SIG-M5 treated with dmso at 0.1 percent for 504 hours (cell line): ENCODE results near the gene DCANP1.

ENCODE experiments used
- DNase-seq: peaks from one replicate; lab custom pipeline; 2025; ENCODE audit not compliant: unreplicated experiment; lab: John Stamatoyannopoulos, UW

The DCANP1 gene

DNA sequence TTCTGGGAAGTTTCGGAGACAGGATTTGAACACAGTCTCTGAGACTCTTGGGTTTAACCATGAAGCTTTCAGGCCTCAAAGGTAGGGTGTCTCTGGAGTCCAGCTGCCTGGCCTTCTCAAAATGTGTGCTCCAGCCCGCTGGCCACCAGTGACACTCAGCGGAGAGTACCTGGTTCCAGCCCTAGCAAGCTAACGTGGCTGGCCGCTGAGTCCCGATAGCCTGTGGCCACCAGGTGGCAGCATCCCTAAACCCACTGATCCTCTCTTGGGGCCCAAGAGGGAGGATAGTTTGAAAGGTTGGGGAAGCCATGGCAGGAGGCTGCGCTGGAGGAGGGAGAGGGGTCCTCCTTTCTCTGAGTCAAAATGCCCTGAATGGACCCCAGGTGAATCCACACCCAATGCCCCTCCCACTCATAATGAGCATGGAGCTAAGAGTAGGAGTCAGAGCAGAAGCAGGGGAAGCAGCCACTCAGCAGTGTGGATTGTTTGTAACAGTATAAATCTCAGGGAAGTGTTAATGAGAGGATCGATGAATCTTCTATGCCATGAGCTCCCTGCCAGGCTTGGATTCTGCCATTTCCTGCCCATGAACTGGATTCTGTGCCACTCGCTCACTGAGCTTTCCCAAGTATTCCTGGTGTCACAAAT is 10.4 kb upstream of the DCANP1 start:
- DNase-seq: peak; percentile 77

DNA sequence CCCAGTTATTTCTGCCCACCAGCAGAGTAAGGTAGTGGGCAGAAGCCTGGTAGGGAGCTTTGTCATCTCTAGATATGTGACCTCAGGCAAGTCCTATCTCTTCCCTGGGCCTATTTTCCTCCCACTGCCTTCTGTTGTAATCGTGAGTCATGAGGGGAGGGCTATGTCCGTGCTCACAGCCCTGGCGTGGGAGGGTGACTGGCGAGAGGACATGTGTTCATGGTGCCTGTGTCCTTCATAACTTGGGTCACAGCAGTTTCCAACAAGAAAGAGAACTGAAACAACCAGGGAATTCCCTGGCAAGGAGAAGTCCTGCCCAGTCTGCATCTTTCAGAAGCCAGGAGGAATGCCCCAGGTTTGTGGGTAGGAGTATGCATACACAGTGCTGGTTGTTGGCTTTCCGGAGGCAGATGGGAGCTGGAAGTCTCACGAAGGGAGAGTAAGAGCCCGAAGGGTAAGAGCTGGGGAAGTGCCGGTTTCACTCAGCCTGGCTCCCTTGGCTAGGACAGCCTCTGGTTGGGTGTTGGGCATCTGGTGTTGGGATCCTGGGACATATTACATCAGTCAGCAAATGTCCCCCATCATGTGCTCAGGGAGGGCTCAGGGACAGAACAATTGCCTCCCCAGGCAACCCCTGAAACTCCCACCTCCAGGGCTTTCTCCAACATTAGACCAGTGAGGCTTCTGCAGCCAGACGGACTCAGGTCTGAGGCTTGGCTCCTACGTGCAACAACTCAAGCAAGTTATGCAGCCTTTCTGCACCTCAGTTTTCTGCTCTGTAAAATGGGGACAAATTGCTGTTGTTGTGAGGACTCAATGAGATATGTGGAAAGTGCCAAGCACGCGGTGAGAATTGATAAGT is 9.3 kb upstream of the DCANP1 start:
- DNase-seq: peak; percentile 89

DNA sequence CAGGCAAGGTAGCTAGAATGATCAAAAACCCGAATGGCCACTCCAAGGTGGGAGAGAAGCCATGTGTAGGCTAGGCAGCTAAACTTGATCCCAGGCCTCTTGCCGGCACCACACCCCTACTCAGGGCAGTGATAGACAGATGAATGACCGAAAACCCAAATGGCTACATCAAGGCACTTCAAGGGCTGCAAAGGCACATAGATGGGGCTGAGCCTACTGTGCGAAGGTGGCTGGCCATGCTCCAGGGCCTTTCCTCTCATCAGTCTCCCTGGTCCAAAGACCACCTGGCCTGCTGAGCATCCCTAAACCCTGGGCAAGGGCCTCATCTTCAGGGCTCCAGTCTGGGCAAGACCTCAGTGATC is 8.7 kb upstream of the DCANP1 start:
- no peak for DNase-seq

DNA sequence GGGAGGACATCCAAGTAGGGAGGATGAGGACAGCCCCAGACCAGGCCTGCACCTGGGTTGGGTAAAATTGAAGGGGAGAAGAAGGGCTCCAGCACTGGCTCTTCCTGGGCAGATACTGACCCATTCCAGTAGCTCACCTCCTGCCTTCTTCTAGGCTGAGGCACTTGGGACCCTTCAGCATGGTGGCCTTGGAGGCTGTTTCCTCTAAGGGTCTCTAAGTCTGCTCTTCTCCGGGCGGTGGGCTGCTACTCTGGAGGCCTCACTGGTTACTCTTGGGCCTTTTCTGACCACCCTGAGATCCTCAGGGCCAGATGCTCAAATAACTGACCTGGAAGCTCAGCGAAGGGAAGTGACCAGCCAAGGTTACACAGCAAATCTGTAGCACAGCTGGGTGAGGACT is 7.8 kb upstream of the DCANP1 start:
- no peak for DNase-seq

DNA sequence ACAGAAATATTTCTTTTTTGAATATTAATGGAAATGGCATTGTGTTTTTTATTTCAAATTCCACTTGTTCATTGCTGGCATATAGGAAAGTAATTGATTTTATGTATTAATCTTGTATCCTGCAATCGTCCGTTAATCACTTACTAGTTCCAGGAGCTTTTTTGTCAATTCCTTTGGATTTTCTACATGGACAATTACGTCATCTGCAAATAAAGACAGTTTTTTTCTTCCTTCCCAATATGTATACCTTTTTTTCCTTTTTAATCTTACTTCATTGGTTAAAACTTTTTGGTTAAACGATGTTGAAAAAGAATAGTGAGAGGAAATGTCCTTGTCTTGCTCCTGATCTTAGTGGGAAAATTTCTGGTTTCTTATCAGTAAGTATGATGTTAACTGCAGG is 6.5 kb upstream of the DCANP1 start:
- no peak for DNase-seq

DNA sequence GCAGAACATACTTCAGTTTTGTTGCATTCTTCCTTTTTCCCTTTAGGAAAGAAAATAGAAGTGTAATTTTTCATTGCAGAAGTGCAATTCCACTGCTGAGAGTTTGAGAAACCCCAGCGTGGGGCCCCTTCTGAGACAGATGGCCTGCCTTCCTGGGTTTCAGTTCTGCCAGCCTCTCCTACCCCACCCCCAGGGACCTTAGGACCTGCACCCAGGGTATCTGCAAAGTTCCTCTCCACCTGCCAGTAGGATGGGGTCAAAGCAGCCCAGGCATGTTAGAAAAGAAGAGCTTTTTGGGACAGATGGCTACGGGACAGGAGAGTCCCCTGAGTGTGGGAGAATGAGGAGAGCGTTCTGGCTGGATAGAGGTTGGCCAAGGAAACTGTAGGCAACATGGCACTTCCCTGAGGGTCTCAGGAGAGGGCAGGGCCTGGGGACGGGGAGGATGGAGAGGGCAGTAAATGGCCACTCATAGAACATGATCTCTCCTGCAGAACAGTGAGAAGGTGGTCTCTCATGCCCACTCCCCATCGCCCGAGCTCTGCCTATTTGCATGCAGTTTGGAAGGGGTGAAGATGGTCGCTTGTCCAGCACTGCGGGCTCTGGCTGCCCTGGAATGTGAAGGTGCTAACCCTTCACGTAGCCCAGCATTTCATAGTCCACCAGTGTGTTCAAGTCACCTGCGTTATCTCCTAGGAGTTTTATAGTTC is 5.3 kb upstream of the DCANP1 start, which contains the start of gene TIFAB:
Gene TIFAB (minus strand): TSS at position 31 of the 710 bp plus-strand sequence. CDS start 2,412 bp downstream, outside the sequence.
- DNase-seq: peak; percentile 63

DNA sequence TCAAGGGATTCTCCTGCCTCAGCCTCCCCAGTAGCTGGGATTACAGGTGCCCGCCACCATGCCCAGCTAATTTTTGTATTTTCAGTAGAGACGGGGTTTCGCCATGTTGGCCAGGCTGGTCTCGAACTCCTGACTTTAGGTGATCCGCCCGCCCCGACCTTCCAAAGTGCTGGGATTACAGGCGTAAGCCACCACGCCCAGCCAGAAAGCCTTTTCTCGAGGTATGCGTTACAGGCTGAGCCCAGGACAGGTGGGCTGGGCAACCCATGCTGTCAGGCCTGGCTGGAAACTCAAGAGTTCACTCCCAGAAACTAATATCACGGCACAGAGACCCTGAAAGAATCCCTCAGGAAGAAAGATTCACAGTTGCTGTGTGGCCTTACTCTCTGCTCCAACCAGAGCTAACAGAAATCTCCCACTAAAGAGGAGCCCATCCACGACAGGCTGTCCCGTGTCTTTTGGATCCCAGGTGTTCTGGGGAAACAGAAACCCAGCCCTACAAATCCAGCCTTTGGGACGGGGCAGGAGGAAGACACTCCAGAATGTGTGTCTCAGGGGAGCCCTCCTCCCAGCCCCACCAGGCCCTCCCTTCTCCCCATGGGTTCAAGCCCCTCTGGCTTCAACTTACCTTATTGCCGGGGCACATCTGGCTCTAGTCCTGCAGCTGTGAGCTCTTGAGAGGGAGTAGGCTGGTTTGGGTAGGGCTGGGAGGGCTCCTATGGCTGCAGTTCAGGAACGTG is 4.6 kb upstream of the DCANP1 start:
- no peak for DNase-seq

DNA sequence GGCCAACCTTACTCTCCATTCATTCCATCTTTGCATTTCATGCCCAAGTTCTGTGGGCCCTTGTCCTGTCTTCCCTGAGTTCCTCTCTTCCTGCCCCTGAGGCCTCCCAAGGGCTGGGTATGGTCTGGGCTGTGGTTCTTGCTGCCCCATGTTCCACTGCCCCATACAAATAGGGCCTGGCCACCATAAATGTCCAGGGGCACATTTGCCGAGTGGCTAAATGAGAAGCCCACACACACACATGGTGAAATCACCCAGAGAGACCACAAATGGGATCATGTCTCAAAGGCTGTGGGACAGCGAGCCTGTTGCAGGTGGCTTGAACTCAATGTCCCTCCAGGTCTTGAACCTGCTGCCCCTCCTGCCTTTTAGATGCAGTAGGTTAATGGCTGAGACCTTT is 3.8 kb upstream of the DCANP1 start:
- no peak for DNase-seq

DNA sequence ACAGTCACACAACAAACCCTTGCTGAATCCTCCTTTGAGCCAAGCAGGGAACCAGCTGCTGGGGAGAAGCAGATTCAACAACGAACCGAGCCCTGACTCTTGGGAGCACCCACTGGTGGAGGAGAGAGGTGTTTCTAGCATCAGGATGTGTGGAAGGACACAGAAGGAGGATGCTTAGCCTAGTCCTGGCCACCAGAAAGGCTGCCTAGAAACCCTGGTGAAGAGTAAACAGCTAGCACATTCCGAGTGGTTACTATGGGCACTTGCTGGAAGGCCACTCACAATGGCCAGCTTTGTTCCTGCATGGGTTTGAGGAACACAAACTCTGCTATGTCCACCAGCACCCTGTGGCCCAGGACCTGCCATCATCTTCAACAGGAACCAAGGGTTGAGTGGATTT is 3.2 kb upstream of the DCANP1 start:
- no peak for DNase-seq

DNA sequence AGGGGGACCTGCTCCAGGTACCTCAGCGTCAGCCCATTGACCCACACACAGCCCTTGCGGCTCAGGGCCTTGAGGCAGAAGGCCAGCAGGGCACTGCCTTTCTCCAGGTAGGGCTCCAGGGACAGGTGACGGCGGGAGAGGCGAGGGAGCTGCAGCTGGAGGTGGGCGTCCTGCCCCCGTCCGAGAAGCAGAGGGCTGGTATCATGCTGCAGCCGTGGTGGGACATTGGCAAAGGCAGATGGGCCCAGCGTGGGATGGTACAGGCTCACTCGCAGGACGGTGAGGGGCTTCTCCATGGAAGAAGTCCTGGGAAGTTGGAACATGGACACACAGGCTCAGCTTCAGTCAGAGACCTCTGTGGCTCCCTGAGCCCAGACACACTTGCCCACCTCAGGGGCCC is 2.5 kb upstream of the DCANP1 start:
- DNase-seq: no peak

DNA sequence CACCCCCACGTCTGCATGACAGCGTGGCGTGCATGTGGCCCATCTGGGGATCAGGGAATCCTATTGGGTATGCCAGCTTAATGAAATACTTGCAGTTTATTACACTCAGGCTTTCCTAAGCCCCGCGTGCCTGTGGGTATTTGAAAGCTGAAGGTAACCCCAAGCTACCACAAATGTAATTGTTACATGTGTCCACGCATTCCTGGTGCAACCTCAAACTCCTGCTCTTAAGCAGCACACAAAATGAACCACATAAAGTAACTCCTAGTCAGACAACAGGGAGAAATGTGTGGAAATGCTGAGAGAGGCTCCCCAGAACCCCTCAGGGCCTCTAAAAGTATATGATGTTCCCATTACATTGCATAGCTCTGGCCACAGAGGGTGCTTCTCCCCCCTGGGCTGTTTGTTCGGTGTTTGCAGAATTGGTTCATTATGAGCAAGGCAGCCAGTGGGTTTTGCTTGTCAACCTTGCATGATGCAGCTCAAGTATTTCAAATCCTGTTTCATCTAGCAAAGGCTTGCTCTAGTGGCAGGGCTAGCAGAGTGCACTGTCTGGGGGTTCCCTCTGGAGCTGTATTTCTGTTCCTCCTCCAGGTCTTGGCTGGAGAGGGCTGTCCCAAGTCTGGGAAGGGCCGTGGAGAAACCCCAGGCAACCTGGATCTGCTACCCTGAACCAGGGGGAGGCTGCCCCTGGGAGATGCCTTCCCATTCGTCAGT is 1.8 kb upstream of the DCANP1 start:
- no peak for DNase-seq

DNA sequence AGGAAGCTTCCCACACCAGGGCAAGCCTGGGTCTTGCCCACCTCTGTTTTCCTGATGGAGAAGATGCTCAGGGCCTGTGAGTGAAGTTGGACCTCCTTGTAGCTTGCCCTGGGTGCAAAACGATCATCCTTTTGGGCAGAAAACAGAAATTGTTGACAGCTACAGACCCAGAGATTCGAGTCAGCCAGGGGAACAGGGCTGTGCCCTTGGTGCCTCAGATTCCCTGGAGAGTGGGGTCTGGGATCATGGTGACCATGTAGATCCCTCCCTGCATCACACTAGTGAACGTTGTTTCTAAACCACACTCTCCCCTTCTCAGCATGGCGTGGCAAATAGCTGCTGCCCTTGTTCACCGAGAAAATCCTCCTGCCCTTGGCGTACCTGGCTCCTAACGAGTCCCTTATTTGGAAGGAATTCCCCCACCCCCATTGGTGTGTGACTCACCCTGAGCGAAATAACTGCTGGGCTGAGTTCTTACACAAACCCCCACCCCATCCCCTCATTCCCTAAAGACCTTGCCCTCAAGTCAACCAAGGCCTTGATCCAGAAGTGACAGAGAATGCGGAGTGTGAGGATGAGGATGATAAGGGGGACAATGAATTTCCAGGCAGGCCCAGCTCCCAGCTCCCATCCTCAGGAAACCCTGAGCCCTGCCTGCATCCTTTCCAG is 1.1 kb upstream of the DCANP1 start:
- no peak for DNase-seq

DNA sequence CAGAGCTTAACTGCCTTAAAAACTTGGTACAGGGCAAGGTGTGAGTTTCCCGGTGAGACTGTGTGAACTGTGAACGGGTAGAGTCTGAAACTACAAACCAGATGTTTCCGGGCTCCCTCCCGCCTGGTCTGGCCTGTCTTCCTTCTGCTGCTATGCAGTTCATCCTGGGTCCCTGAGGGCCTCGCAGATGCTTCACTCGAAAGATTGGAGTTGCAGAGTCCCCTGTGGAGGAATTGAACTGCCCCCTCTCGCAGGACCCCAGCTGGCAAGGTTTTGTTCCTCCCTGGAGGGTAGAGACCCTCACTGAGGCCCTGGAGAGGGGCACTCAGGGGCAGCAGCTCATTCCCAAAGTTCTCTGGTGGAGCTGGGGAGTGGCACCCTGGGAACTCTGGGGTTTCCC is 533 bp downstream of the DCANP1 start:
- no peak for DNase-seq

DNA sequence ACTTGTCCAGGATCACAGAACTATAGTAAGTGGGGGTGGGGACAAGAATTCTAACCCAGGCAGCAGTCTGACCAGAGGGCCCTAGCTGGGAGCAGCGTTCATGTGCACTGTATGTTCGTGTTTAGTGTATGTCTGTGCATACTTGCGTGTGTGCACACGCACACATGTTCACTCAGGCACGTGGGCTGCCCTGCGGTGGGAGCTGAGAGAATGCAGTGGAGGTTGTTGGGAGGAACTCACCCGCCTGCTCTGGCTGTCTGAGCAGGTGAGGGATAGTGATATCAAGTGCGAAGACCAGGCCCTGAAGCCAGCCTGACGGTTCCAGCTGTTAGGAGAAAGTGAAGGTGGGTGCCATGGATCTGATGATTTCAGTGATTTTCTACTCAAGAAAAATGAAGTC is 942 bp downstream of the DCANP1 start:
- no peak for DNase-seq

DNA sequence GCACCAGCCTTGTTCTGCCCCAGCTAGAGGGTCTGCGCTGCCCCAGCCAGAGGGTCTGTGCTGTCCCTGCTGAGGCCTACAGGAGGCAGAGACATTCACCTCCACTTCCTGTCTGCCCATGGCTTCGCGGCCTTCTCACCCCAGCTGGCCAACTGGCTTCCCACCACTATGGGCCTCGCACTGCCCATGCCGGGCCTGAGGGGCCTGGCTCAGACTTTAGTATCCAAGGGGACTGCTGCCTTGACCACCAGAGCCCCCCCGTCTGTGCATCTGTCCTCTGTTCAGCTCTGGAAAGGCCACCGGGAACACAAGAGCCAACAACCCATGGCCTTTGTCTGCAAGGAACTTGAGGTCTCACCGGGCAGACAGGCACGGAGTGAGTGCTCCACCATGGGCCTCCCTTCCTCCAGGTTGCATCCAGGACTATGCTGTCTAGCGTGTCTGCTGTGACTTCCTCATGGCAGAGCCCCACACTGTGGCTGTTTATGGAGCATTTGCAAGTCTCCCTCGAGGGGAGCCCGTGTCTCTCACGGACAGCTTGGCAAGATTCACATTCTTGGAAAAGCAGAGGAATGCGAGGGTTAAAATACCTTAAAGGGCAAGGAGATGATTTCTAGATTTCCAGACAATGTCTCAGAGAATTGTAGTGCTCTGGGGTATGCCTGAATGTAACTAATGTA is 1.7 kb downstream of the DCANP1 start:
- no peak for DNase-seq

DNA sequence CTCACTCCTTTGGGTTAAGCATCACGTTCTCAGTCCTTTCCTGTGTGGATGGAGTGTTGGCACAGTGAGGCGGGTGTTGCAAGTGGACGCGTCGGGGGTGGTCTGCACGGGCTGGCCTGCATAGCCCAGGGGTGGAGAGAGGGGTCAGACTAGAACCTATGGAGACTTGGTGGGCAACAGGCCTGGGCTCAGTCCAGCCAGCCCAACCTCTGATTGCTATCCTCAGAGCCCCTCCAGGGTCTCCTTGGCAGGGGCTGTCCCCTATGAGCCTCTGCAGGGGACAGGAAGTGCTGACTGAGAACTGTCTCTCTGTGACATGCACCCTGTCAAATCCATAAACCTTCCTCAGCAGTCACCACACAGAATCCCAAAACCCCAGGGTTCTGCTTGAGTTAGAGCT is 2.3 kb downstream of the DCANP1 start:
- DNase-seq: no peak

DNA sequence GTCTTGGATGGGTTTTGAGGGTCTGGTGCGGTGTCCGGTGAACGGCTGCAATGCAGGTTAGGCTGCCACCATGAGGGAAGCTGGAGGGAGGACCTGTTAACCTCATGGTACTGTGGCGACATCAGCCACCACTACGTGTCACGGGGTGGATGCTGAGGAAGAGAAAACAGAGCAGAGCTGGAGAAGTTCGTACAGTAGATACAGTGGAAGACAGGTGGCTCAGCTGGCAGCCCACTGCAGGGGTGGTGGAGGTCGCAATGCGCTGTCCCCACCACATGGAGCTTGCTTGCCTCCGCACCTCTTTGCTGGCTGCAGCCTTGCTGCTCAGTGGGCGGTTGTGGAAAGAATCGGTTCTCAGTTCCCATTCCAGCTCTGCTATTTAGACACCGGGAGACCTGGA is 2.8 kb downstream of the DCANP1 start:
- peak; percentile 18 for DNase-seq

DNA sequence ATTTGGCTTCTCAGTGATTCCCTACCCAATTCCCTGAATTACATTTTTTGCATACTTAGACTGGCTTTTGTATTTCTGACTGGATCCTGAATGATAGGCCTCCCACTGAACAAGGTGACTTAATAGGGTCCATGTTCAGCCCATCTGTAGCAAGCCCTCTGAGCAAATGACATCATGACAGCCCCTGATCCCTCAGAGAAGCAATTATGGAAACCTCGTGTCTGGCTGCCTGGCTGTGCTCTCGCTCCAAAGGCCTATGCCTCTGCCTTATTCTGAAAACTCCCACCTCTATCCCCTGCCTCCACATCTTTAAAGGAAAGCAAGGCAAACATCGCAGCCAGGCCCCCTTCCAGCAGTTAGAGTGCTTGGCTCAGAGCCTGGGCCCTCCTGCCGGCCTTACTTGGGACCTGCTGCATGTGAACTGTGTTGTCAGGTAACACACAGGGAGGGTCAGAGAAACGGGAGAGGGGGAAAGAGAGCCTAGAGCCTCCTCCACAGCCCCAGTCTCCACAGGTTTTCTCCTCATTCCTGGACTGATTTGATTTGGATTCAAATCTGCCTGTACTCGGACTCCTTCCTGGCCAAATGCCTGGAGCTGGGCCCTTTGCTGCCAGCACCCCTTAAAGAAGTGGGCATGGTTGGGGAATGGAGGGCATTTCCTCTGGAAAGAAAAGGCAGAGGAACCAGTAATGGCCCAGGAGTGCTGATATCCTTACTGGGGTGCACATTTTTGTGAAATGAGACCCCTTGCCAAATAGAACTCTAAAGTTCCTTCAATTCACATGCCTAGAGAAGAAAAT is 3.8 kb downstream of the DCANP1 start:
- no peak for DNase-seq
